SIG-M5 treated with dmso at 0.1 percent for 504 hours (cell line): ENCODE results near the gene TICRR.
A peak's percentile ranks its signal among the peaks of the same experiment; 100 is the strongest.
"Not testable (repeated sequence)": the region's sequence is repeated elsewhere in the genome, so short reads cannot be mapped to it uniquely, and the experiment has no call there.

ENCODE experiments used
- DNase-seq: peaks from one replicate; lab custom pipeline; 2025; ENCODE audit not compliant: unreplicated experiment; lab: John Stamatoyannopoulos, UW

The TICRR gene

GRCh38 chr15:89575146-89575655 is at the start of gene TICRR:
Gene TICRR, plus strand, starts transcription at chr15:89575469. Its CDS starts 118 bp downstream, at chr15:89575587.
- DNase-seq = peak; percentile 99

GRCh38 chr15:89526181-89526580 is 49.1 kb upstream of the TICRR start:
- DNase-seq = no peak

- no peak for DNase-seq
Observed at GRCh38 chr15:89526601-89527441, 48.4 kb upstream of the TICRR start.

- no peak for DNase-seq
Observed at GRCh38 chr15:89528757-89529352, 46.4 kb upstream of the TICRR start.

- DNase-seq = no peak
Observed at GRCh38 chr15:89530976-89531375, 44.3 kb upstream of the TICRR start.

GRCh38 chr15:89531796-89532537 is 43.3 kb upstream of the TICRR start:
- no peak for DNase-seq

- DNase-seq = no peak
Observed at GRCh38 chr15:89533861-89534544, 41.3 kb upstream of the TICRR start.

GRCh38 chr15:89539027-89539426 is 36.2 kb upstream of the TICRR start:
- DNase-seq = no peak

- DNase-seq = no peak
Observed at GRCh38 chr15:89542369-89542768, 32.9 kb upstream of the TICRR start.

GRCh38 chr15:89543389-89543788 is 31.9 kb upstream of the TICRR start:
- no peak for DNase-seq

- not testable (repeated sequence) for DNase-seq
Observed at GRCh38 chr15:89549138-89549537, 26.1 kb upstream of the TICRR start.

GRCh38 chr15:89550427-89550826 is 24.8 kb upstream of the TICRR start:
- no peak for DNase-seq

- DNase-seq = peak; percentile 73
Observed at GRCh38 chr15:89551550-89551949, 23.7 kb upstream of the TICRR start.

GRCh38 chr15:89553632-89554031 is 21.6 kb upstream of the TICRR start:
- no peak for DNase-seq

GRCh38 chr15:89554247-89554646 is 21.0 kb upstream of the TICRR start:
- no peak for DNase-seq

- DNase-seq = no peak
Observed at GRCh38 chr15:89555768-89556167, 19.5 kb upstream of the TICRR start.

GRCh38 chr15:89556413-89557262 is 18.6 kb upstream of the TICRR start:
- DNase-seq = peak; percentile 57

GRCh38 chr15:89559769-89560264 is 15.5 kb upstream of the TICRR start:
- DNase-seq = no peak

GRCh38 chr15:89566181-89566580 is 9.1 kb upstream of the TICRR start:
- DNase-seq = no peak
